ES-I3 (cell line): ENCODE data around the gene TTLL3.
A peak's percentile ranks its signal among the peaks of the same experiment; 100 is the strongest.
"Not testable (repeated sequence)": the region's sequence is repeated elsewhere in the genome, so short reads cannot be mapped to it uniquely, and the experiment has no call there.

Experiments
- H3K36me3 ChIP-seq: 2 replicates; pipeline ENCODE4 v1.6.1; 2013; ENCODE audit warnings: mild to moderate bottlenecking, low read length, control low read depth, moderate library complexity; ENCODE audit not compliant: insufficient read depth
- H3K4me1 ChIP-seq: 2 replicates; pipeline ENCODE4 v1.6.1; 2013; ENCODE audit warnings: mild to moderate bottlenecking, control low read depth, low read length; ENCODE audit not compliant: insufficient read depth
- H3K9ac ChIP-seq: 2 replicates; pipeline ENCODE4 v1.6.1; 2013; ENCODE audit warnings: low read depth, mild to moderate bottlenecking, low read length, moderate library complexity
- H3K9me3 ChIP-seq: 2 replicates; pipeline ENCODE4 v1.6.1; 2013; ENCODE audit warnings: mild to moderate bottlenecking, low read length, moderate library complexity; ENCODE audit not compliant: control insufficient read depth, insufficient read depth

The TTLL3 gene

GRCh38 chr3:9809615-9810432, at the start of gene TTLL3:
Gene TTLL3 (plus strand): TSS chr3:9810262. CDS start chr3:9810662, 400 bp downstream.
- peak within 1 kb of the TSS; percentile 60 for H3K9ac ChIP-seq
- no peaks in the 10 kb centered on the region for H3K9me3 ChIP-seq
- H3K4me1 ChIP-seq = peaks cover 6% of the 10 kb centered on the region; the same call in 1 of the 2 replicates
- H3K36me3 ChIP-seq = peaks cover 12% of the 10 kb centered on the region

DNA sequence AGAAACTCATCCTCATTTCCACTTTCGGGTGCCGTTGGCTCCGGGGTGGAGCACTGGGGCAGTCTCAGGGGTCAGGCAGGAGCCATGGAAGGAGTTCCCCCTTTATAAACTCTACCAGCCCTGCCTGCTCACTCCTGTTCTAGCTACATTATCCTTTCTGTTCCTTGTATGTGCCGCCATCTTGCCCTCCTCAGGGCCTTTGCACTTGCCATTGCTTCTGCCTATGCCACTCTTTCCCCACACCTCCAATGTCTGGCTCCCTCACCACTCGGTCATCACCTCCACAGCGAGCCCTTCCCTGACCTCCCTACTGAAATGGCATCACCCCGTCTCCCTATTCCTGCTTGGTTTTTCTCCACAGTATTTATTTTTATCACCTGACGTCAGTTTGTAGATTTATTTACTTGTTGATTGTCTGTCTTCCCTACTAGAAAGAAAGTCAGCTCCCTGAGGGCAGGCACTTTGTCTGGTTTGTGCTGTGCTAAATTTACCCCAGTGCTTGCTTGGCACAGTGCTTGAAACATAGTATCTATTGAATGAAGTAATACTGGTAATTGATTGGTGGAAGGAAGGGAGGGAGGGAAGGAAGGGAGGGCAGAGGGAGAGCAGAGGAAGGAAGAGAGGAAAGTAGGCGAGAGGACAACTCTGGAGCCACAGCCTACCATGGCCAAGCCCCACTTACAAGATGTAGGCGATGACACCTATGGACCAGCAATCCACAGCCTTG, 49.1 kb upstream of the TTLL3 start:
- Histone ChIP-seq H3K9ac (no peak overlapping the region), H3K4me1 (peaks cover 1% of the 10 kb centered on the region), H3K36me3 (0 out of 2 replicates have a peak, but pooled peaks cover 3% of the 10 kb centered on the region), H3K9me3 (no peaks in the 10 kb centered on the region)

DNA sequence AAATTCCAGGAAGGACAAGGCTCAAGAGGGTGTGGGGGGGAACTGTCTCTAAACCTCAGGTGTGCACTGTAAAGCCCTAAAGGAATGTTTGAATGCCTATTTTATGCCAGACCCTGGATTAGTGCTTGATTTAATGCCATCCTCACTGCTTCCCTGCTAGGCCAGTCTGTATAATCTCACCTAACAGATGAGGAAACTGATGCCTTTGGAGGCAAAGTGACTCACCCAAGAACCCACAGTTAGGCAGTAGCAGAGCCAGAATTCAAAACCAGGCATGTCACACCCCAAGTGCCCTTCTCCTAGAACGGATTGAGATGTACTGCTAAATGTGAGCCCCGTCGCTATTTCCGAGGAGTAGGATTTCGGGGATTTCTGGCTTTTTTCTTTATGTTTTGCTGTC, 48.1 kb upstream of the TTLL3 start:
- Histone ChIP-seq H3K4me1 (peaks cover 4% of the 10 kb centered on the region), H3K9ac (no peak overlapping the region), H3K9me3 (no peaks in the 10 kb centered on the region), H3K36me3 (0 out of 2 replicates have a peak, but pooled peaks cover 3% of the 10 kb centered on the region)

DNA sequence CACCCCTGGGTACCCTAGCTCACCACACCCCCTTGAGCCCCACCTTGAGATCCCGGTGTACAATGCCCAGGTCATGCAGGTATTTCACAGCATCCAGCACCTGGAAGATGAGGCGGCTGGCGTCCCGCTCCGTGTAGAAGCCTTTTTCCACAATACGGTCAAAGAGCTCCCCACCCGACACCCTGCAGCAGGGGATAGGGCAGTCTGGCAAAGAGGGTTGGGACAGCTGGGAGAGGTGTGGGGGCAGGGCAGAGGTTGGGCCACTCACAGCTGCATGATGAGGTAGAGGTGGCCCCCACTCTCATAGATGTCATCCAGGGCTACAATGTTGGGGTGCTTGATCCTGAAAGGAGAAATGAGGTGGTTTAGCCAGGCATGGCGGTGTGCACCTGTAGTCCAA, 47.2 kb upstream of the TTLL3 start:
- no peaks in the 10 kb centered on the region for H3K9me3 ChIP-seq
- H3K36me3 ChIP-seq = 0 out of 2 replicates have a peak, but pooled peaks cover 3% of the 10 kb centered on the region
- H3K9ac ChIP-seq = no peak overlapping the region
- peaks cover 4% of the 10 kb centered on the region for H3K4me1 ChIP-seq

- Histone ChIP-seq H3K36me3 (no peaks in the 10 kb centered on the region), H3K9ac (no peak overlapping the region), H3K9me3 (no peaks in the 10 kb centered on the region), H3K4me1 (peaks cover 4% of the 10 kb centered on the region)
Observed at GRCh38 chr3:9765865-9766264, 44.2 kb upstream of the TTLL3 start.

GRCh38 chr3:9767418-9767817, 42.6 kb upstream of the TTLL3 start:
- peaks cover 4% of the 10 kb centered on the region for H3K4me1 ChIP-seq
- no peaks in the 10 kb centered on the region for H3K9me3 ChIP-seq
- H3K9ac ChIP-seq = no peak overlapping the region
- no peaks in the 10 kb centered on the region for H3K36me3 ChIP-seq

- H3K4me1 ChIP-seq = peaks cover 4% of the 10 kb centered on the region
- H3K9me3 ChIP-seq = no peaks in the 10 kb centered on the region
- no peak overlapping the region for H3K9ac ChIP-seq
- no peaks in the 10 kb centered on the region for H3K36me3 ChIP-seq
Observed at GRCh38 chr3:9768141-9768775, 41.8 kb upstream of the TTLL3 start.

DNA sequence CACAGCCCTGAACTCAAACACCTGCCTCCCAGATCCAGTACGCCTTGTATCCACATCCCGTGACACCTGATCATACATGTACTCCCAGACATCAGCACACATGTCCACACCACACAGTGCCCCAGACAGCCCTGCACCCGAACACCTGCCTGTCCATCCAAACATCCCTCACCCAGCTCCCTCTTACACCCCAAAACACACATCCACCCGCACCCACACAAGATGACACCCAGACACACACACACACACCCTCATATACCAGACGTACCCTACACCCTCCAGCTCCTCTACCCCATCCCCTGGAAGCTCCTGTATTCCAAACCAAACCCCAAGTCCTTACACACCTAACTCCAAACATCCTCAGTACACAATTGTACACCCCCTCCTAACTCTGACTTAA, 41.0 kb upstream of the TTLL3 start:
- H3K9me3 ChIP-seq = no peaks in the 10 kb centered on the region
- H3K9ac ChIP-seq = peak overlapping the region; percentile 59; the same call in 1 of the 2 replicates
- peaks cover 4% of the 10 kb centered on the region for H3K4me1 ChIP-seq

GRCh38 chr3:9769426-9770275, 40.4 kb upstream of the TTLL3 start, which contains the start of gene CAMK1:
Gene CAMK1 (minus strand): TSS chr3:9769947. CDS start chr3:9767749, 2,198 bp downstream.
- Histone ChIP-seq H3K9ac (peak within 1 kb of the TSS; percentile 59; the same call in 1 of the 2 replicates), H3K9me3 (no peaks in the 10 kb centered on the region), H3K4me1 (peaks cover 4% of the 10 kb centered on the region)

More for the DNA sequence above, 41.0 kb upstream of the TTLL3 start:
- no peaks in the 10 kb centered on the region for H3K36me3 ChIP-seq

DNA sequence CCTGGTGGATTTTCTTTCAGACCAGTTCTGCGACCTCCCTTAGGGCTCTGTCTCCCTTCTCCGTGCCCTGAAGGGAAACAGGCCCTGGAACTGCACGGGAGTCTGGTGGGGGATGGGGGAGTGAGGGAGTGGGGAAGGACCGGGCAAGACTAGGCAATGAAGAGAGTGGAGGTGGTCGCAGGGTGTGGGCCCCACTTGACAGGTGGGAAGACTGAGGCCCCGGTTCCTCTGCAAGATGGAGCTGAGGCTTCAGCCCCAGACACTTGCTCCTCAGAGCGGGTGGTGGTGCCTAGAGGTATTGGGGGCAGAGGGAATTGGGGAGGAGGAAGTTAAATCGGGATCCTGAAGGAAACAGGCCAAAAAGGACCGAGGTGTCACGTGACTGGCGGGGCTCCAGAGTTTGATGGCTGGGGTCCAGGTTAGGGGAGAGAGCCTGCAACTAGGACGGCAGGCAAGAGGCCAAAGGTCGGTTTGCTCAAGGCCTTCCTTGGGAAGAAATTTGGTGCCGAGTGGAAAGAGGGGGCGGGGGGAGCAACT, 39.7 kb upstream of the TTLL3 start:
- Histone ChIP-seq H3K9ac (peak overlapping the region; percentile 59; the same call in 1 of the 2 replicates), H3K36me3 (no peaks in the 10 kb centered on the region), H3K4me1 (peaks cover 4% of the 10 kb centered on the region), H3K9me3 (no peaks in the 10 kb centered on the region)

More at GRCh38 chr3:9769426-9770275, 40.4 kb upstream of the TTLL3 start, which contains the start of gene CAMK1:
- no peaks in the 10 kb centered on the region for H3K36me3 ChIP-seq

DNA sequence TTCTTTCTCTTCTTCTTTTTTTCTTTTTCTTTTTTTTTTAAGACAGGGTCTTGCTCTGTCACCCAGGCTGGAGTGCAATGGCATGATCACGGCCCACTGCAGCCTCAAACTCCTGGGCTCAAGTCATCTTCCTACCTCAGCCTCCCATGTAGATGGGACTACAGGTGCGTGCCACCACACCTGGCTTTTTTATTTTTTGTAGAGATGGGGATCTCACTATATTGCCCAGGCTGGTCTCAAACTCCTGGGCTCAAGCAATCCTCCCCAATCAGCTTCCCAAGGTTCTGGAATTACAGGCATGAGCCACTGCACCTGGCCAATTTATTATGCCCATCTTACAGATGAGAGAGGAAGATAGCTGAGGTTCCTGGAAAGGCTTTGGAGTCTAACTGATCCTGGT, 39.1 kb upstream of the TTLL3 start:
- H3K36me3 ChIP-seq, H3K9me3 ChIP-seq, H3K9ac ChIP-seq, H3K4me1 ChIP-seq: not testable (repeated sequence)

- Histone ChIP-seq H3K4me1 (no peaks in the 10 kb centered on the region), H3K36me3 (no peaks in the 10 kb centered on the region; the same call in 1 of the 2 replicates), H3K9ac (no peak overlapping the region), H3K9me3 (no peaks in the 10 kb centered on the region)
Observed at GRCh38 chr3:9776896-9777693, 33.0 kb upstream of the TTLL3 start.

DNA sequence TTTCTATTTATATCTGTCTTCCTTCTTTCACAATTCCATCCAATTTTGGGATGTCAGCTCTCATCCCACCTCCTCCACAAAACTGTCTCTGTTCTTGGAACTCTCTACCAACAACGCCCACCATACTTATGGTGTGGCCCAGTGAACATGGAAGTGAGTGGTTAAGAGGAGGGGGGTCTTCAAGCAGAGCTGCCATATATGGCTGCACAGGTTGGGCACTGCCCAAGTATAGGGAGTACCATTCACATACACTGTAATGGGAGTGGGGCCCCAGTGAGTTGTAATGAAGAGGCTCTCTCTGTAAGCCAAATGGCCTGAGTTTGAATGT, 32.4 kb upstream of the TTLL3 start:
- Histone ChIP-seq H3K9ac (no peak overlapping the region), H3K9me3 (no peaks in the 10 kb centered on the region), H3K36me3 (no peaks in the 10 kb centered on the region; the same call in 1 of the 2 replicates), H3K4me1 (no peaks in the 10 kb centered on the region)
